NB4 (cell line): Measurements from ENCODE around the gene SYT2.

Experiments
- MYC ChIP-seq: IDR thresholded peaks from 2 replicates; pipeline ENCODE4 v1.6.1; 2011; ENCODE audit warnings: low read depth, low read length
- POLR2A ChIP-seq: IDR thresholded peaks from 2 replicates; pipeline ENCODE4 v1.6.1; 2011; ENCODE audit warnings: mild to moderate bottlenecking; ENCODE audit not compliant: insufficient read length; ENCODE audit errors: extremely low read depth
- TF ChIP-seq, protein P1 (sequence below): IDR thresholded peaks from one replicate; pipeline ENCODE4 v1.5.1; 2012; ENCODE audit warnings: low read depth, low read length

DNA sequence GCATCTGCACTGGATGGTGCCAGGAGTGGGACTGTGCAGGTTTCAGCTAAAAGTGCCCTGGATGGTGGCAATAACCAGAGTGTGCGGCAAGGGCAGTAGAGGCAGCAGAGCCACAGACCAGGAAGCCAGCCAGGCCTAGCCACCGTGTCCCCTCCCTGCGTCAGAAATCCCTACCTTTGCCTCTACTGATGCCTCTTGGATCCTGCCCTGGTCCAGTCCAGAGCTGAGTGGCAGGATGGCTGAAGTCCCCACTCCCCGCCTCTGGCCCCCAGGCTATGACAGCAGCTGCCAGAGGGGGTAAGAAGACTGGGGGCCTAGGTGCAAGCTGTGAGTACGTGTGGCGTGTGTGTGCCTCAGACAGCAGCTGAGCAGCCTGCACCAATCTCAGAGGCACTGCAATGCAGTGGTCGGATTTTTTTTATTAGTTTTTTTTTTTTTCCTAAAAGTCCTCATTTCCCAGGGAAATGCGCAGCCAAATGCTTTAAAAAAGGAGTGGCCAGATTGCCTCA is 51.9 kb downstream of the SYT2 start:
- TF ChIP-seq, protein P1, sequence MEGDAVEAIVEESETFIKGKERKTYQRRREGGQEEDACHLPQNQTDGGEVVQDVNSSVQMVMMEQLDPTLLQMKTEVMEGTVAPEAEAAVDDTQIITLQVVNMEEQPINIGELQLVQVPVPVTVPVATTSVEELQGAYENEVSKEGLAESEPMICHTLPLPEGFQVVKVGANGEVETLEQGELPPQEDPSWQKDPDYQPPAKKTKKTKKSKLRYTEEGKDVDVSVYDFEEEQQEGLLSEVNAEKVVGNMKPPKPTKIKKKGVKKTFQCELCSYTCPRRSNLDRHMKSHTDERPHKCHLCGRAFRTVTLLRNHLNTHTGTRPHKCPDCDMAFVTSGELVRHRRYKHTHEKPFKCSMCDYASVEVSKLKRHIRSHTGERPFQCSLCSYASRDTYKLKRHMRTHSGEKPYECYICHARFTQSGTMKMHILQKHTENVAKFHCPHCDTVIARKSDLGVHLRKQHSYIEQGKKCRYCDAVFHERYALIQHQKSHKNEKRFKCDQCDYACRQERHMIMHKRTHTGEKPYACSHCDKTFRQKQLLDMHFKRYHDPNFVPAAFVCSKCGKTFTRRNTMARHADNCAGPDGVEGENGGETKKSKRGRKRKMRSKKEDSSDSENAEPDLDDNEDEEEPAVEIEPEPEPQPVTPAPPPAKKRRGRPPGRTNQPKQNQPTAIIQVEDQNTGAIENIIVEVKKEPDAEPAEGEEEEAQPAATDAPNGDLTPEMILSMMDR, result no peak
- TF ChIP-seq POLR2A (no peak), MYC (no peak)
